Measurements from ENCODE around the gene ACP4. TPM values are rescaled to one million over a fixed set of nuclear protein-coding genes. Genes with fewer than 3 reads are reported as not detected.

ACP4 gene
- total RNA-seq, 1 experiment from 2014 or later: not detected

DNA sequence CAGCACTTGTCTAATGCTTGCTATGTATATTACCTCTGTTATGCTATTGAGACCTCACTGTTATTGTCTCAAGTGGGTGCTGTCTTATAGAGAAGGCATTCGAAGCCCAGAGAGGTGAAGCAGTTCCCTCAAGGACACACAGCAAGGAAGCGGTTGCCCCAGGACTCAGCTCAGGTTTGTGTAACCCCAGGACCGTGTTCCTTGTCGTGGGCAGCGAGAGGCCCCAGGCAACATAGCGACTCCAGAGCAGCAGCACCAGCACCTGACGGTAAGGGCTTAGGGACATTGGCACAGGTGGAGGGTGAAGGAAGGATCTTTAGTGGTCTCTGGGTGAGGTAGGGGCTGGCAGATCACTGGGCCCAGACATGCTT is 40.8 kb downstream of the ACP4 start:
- Mint-ChIP-seq H3K27me3 (ENCODE audit: insufficient read depth, unreplicated experiment) (peaks cover 33% of the 10 kb centered on the region), H3K27ac (ENCODE audit: low read depth, unreplicated experiment) (no peak overlapping the region), H3K4me3 (ENCODE audit: unreplicated experiment) (no peak overlapping the region), H3K4me1 (ENCODE audit: insufficient read depth, unreplicated experiment) (no peaks in the 10 kb centered on the region), H3K36me3 (ENCODE audit: insufficient read depth, unreplicated experiment) (peaks cover 4% of the 10 kb centered on the region), H3K9me3 (ENCODE audit: unreplicated experiment) (peaks cover 13% of the 10 kb centered on the region)
- no peak for DNase-seq (ENCODE audit: unreplicated experiment)
- TF ChIP-seq, protein P1, sequence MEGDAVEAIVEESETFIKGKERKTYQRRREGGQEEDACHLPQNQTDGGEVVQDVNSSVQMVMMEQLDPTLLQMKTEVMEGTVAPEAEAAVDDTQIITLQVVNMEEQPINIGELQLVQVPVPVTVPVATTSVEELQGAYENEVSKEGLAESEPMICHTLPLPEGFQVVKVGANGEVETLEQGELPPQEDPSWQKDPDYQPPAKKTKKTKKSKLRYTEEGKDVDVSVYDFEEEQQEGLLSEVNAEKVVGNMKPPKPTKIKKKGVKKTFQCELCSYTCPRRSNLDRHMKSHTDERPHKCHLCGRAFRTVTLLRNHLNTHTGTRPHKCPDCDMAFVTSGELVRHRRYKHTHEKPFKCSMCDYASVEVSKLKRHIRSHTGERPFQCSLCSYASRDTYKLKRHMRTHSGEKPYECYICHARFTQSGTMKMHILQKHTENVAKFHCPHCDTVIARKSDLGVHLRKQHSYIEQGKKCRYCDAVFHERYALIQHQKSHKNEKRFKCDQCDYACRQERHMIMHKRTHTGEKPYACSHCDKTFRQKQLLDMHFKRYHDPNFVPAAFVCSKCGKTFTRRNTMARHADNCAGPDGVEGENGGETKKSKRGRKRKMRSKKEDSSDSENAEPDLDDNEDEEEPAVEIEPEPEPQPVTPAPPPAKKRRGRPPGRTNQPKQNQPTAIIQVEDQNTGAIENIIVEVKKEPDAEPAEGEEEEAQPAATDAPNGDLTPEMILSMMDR (IDR thresholded peaks at IDR 0.05; ENCODE audit: unreplicated experiment): no peak
- intact Hi-C loops (cut with micrococcal nuclease): no loop called here
- POLR2A ChIA-PET: no interaction called here
- no TSS peak for BruUV-seq (replicated peaks)
- CTCF ChIA-PET: interaction anchor here (0.6 kb wide), 1 partner anchor 347 kb away, joined by 5 read pairs; no protein-coding TSS in a partner anchor

DNA sequence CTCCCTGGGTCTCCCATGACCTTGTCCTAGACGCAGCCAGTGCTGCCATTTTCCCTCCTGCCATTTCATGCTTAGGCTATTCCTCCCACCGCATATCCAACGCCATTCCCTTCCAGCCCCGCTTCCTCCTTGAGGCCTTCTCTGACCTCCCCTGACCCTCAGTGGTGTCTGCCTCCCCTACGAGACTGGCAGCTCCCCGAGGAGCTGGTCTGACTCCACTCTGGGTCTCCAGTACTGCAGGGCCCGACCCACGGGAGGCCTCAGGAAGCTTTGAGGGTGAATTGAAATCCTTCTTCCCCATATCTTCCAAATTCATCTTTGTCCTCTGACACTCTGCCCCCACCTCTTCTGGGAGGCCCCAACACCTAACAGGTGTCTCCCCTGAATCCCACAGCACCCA is 42.5 kb downstream of the ACP4 start:
- Mint-ChIP-seq H3K36me3 (ENCODE audit: insufficient read depth, unreplicated experiment) (peaks cover 4% of the 10 kb centered on the region), H3K9me3 (ENCODE audit: unreplicated experiment) (peaks cover 8% of the 10 kb centered on the region), H3K4me3 (ENCODE audit: unreplicated experiment) (no peak overlapping the region), H3K4me1 (ENCODE audit: insufficient read depth, unreplicated experiment) (no peaks in the 10 kb centered on the region), H3K27me3 (ENCODE audit: insufficient read depth, unreplicated experiment) (peaks cover 16% of the 10 kb centered on the region), H3K27ac (ENCODE audit: low read depth, unreplicated experiment) (no peak overlapping the region)
- CTCF ChIA-PET: no interaction called here
- POLR2A ChIA-PET: interaction anchor here (0.7 kb wide), 1 partner anchor 9 kb away, joined by 3 read pairs; no protein-coding TSS in a partner anchor
- BruUV-seq (replicated peaks): no TSS peak
- TF ChIP-seq, protein P1 (IDR thresholded peaks at IDR 0.05; ENCODE audit: unreplicated experiment): no peak
- DNase-seq (ENCODE audit: unreplicated experiment): no peak
- intact Hi-C loops (cut with micrococcal nuclease): no loop called here

DNA sequence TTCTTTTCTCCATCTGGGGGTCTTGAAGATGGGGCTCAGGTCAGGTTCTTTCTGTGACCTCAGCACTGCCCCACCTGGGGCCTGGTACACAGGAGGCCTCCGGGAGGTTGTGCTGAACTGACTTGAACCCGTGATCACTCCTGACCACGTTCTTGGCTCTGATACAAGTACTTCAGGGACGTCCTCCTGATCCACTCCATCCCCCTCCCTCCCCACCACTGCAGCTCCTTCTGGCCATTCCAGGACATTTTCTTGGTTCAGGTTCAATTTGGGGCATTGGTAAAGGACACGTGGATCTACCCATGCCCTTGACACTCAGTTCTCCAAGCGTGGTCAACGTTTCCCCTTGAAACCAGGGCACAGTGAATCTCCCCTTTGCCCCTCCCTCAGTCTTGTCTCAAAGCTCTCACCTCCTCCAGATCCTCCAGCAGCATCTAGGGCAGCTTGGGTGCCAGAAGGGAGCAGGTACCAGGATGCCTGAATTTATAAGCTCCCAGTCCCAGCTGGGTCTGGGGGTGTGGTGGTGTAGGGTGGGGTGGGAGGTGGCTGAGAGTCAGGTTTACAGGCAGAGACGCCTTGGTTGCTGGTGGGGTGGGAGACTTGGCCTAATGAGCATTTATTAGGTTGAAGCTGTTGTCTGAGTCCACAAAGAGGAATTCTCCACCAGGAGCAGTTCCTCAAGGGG is 43.0 kb downstream of the ACP4 start, which contains the start of gene KLK15:
TSS of gene KLK15 (minus strand) at position 458 of the 685 bp plus-strand sequence. CDS start 2,082 bp downstream, outside the sequence.
- TF ChIP-seq, protein P1 (IDR thresholded peaks at IDR 0.05; ENCODE audit: unreplicated experiment): no peak
- no peak for DNase-seq (ENCODE audit: unreplicated experiment)
- Mint-ChIP-seq H3K4me3 (ENCODE audit: unreplicated experiment) (no peak within 1 kb of the TSS), H3K27me3 (ENCODE audit: insufficient read depth, unreplicated experiment) (peaks cover 11% of the 10 kb centered on the region), H3K27ac (ENCODE audit: low read depth, unreplicated experiment) (no peak within 1 kb of the TSS), H3K9me3 (ENCODE audit: unreplicated experiment) (peaks cover 8% of the 10 kb centered on the region), H3K36me3 (ENCODE audit: insufficient read depth, unreplicated experiment) (peaks cover 4% of the 10 kb centered on the region), H3K4me1 (ENCODE audit: insufficient read depth, unreplicated experiment) (no peaks in the 10 kb centered on the region)
- BruUV-seq (replicated peaks): no TSS peak
- POLR2A ChIA-PET: interaction anchor here (0.7 kb wide), 1 partner anchor 9 kb away, joined by 3 read pairs; no protein-coding TSS in a partner anchor
- intact Hi-C loops (cut with micrococcal nuclease): no loop called here
- CTCF ChIA-PET: interaction anchor here (0.6 kb wide), 1 partner anchor 10 kb away, joined by 5 read pairs; no protein-coding TSS in a partner anchor

DNA sequence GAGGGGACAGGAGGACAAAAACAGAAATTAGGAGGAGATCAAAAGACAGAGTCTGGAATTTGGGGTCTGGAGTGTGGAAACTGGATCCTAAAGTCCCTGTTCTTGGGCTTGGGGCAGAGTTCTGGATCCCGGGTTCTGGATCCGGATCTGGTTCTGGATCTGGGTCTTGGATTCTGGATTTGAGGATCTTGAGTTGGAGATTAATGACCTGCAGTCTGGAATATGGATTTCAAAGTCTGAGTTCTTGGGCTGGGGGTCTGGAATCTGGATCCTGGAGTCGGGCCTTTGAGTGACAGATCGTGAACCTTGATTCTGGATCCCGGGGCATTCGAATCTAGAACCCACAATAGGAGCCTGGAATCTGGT is 43.6 kb downstream of the ACP4 start:
- TF ChIP-seq, protein P1 (IDR thresholded peaks at IDR 0.05; ENCODE audit: unreplicated experiment): no peak
- H3K9me3 Mint-ChIP-seq (ENCODE audit: unreplicated experiment): peaks cover 8% of the 10 kb centered on the region
- no peak overlapping the region for H3K27ac Mint-ChIP-seq (ENCODE audit: low read depth, unreplicated experiment)
- H3K4me1 Mint-ChIP-seq (ENCODE audit: insufficient read depth, unreplicated experiment): no peaks in the 10 kb centered on the region
- BruUV-seq (replicated peaks): no TSS peak
- H3K36me3 Mint-ChIP-seq (ENCODE audit: insufficient read depth, unreplicated experiment): peaks cover 4% of the 10 kb centered on the region
- H3K27me3 Mint-ChIP-seq (ENCODE audit: insufficient read depth, unreplicated experiment): peaks cover 11% of the 10 kb centered on the region
- CTCF ChIA-PET: interaction anchor here (0.6 to 1.0 kb wide), 2 partner anchors 9 to 88 kb away, joined by 5 read pairs; no protein-coding TSS in a partner anchor
- POLR2A ChIA-PET: no interaction called here
- intact Hi-C loops (cut with micrococcal nuclease): no loop called here
- H3K4me3 Mint-ChIP-seq (ENCODE audit: unreplicated experiment): no peak overlapping the region
- no peak for DNase-seq (ENCODE audit: unreplicated experiment)

All from MCF 10A (cell line).